ENCODE data around the gene RAB19.

The RAB19 gene

DNA sequence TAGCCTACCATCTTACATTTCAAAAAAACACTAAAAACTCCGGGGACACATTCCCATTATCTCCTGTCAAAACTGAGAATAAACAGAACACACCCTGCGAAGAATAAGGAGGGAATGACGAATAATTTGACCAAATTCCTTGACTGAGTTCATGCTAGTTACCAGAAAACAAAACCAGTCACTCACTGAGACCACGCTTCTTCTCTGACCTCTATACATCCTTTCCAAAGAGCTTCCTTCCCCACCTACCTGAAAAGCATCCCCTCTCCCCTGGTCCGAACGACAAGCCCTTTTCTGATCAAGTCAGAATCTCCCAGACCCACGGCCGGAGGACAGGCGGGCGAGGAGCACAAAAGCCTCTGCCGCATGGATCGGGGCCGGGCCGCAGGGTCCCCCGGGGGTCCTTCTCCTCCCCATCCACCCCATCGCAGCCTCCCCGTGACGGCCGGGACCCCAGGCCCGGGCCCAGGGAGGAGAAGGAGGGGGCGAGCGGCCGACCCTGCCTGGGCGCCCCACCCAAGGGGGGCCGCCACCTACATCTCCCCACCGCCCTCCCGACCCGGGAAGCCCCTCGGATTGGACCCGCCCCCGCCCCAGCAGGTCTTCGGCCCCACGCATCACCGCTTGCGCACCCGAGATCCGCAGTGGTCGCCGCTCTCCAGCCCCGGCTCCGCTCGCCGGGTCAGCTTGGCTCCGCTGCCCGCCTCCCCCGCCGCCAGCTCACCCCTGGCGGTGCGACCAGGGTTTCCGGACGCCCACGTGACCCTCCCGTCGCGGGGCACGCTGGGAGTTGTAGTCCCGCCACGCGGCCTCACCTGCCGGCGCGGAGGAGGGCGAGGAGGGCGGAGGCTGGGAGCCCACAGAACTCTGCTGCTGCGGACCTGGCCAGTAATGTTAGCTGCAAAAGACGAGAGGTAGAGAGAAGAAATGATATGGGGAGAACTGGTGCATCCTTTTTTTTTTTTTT is 5.8 kb upstream of the RAB19 start, which contains the start of gene SLC37A3:
TSS of gene SLC37A3 (minus strand) at position 747 of the 967 bp plus-strand sequence. CDS start 16,004 bp downstream, outside the sequence.
- peak; percentile 91 for DNase-seq
- TF ChIP-seq, protein P1, sequence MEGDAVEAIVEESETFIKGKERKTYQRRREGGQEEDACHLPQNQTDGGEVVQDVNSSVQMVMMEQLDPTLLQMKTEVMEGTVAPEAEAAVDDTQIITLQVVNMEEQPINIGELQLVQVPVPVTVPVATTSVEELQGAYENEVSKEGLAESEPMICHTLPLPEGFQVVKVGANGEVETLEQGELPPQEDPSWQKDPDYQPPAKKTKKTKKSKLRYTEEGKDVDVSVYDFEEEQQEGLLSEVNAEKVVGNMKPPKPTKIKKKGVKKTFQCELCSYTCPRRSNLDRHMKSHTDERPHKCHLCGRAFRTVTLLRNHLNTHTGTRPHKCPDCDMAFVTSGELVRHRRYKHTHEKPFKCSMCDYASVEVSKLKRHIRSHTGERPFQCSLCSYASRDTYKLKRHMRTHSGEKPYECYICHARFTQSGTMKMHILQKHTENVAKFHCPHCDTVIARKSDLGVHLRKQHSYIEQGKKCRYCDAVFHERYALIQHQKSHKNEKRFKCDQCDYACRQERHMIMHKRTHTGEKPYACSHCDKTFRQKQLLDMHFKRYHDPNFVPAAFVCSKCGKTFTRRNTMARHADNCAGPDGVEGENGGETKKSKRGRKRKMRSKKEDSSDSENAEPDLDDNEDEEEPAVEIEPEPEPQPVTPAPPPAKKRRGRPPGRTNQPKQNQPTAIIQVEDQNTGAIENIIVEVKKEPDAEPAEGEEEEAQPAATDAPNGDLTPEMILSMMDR (IDR thresholded peaks at IDR 0.05; ENCODE audit: low read depth, low read length), result no peak
- Histone ChIP-seq H3K36me3 (no peaks in the 10 kb centered on the region), H3K9me3 (no peaks in the 10 kb centered on the region), H3K4me1 (no peaks in the 10 kb centered on the region), H3K4me3 (ENCODE audit: low read depth, low read length) (peak within 1 kb of the TSS; percentile 78), H3K27me3 (peaks cover 15% of the 10 kb centered on the region)

DNA sequence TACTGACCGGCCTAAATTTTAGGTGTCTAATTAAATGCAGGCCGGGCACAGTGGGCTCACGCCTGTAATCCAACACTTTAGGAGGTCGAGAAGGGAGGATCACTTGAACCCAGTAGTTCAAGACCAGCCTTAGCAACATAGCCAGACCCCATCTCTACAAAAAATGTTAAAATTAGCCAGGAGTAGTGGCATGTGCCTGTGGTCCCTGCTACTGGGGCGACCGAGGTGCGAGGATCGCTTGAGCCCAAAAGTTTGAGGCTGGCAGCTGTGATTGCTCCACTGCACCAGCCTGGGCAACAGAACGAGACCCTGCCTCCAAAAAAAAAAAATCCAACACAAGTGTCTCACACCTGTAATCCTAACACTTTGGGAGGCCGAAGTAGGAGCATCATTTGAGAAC is 5.0 kb upstream of the RAB19 start:
- TF ChIP-seq, protein P1 (IDR thresholded peaks at IDR 0.05; ENCODE audit: low read depth, low read length), result no peak
- Histone ChIP-seq H3K4me3 (ENCODE audit: low read depth, low read length) (peak overlapping the region; percentile 78), H3K27me3 (peaks cover 15% of the 10 kb centered on the region), H3K9me3 (no peaks in the 10 kb centered on the region), H3K36me3 (no peaks in the 10 kb centered on the region), H3K4me1 (no peaks in the 10 kb centered on the region)
- DNase-seq, result no peak

DNA sequence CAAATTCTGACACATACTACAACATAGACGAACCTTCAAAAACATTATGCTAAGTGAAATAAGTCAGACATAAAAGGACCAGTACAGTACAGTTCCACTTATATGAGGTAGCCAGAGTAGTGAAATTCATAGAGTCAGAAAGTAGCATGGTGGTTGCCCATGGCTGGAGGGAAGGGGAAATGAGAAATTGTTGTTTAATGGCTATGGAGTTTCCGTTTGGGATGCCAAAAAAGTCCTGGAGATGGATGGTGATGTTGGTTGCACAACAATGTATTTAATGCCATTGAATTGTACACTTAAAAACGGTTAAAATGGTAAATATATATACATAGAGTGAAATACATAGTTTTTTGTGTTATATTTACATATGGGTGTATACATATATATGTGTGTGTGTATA is 3.5 kb upstream of the RAB19 start:
- Histone ChIP-seq H3K4me3 (ENCODE audit: low read depth, low read length) (no peak overlapping the region), H3K27me3 (peaks cover 15% of the 10 kb centered on the region), H3K36me3 (no peaks in the 10 kb centered on the region), H3K9me3 (no peaks in the 10 kb centered on the region), H3K4me1 (no peaks in the 10 kb centered on the region)
- TF ChIP-seq, protein P1 (IDR thresholded peaks at IDR 0.05; ENCODE audit: low read depth, low read length), result no peak
- no peak for DNase-seq

DNA sequence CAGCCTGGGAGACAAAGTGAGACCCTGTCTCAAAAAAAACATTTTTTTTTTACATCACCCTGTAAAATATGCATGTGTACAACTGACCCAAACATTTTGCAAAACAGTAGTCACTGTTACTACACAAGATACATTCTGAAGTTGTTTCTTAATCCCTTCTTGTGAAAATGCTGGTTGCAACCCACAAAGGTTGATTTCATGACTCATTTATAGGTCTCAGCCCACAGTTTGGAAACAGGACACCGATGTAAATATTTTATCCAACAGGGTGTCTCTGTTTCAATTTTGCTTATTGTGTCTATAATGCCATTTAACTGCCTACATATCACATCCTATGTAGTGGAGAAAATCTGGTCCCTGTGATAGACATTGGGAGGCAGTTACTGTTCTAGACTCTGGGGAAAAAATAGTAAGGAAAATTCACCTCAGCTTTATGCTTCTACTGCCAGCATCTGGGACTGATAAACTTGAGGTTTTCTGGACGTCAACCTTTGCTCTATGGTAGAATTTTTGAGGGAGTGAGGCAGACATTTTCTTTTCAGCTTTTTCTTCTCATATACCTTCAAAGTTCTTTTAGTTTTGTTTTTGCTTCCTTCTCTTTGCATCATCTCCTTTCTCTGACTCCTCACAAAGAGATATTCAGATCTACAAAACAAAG is 1.6 kb upstream of the RAB19 start:
- Histone ChIP-seq H3K27me3 (peaks cover 15% of the 10 kb centered on the region), H3K4me1 (no peaks in the 10 kb centered on the region), H3K9me3 (no peaks in the 10 kb centered on the region), H3K36me3 (no peaks in the 10 kb centered on the region), H3K4me3 (ENCODE audit: low read depth, low read length) (no peak overlapping the region)
- no peak for DNase-seq
- TF ChIP-seq, protein P1 (IDR thresholded peaks at IDR 0.05; ENCODE audit: low read depth, low read length), result no peak

DNA sequence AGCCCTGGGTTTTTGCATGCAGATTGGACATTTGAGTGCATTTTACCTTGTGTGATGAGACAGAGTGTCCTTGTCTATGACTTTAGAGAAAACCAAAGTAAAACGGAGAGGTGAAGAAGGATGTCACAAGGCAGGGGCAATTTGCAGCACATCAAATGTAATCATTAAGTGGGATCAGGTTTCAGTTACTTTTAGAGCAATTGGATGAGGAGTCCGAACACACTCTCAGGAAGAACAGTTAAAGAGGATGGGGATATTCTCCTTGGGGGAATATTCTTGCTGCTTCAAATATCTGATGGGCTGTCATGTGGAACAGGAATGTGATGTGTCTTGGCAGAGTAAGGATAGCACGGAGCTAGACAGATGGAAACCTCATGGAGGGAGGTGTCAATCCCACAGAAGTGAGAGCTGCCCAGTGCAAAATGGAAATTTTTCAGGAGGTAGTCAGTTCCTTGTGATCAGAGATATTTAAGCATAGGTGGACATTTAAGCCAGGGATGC is 757 bp downstream of the RAB19 start:
- DNase-seq, result no peak
- Histone ChIP-seq H3K27me3 (peaks cover 6% of the 10 kb centered on the region), H3K4me1 (no peaks in the 10 kb centered on the region), H3K9me3 (no peaks in the 10 kb centered on the region), H3K36me3 (no peaks in the 10 kb centered on the region), H3K4me3 (ENCODE audit: low read depth, low read length) (no peak overlapping the region)
- TF ChIP-seq, protein P1 (IDR thresholded peaks at IDR 0.05; ENCODE audit: low read depth, low read length), result no peak

All from BE2C (cell line).